RWPE1 (cell line): ENCODE measurements around the gene C19orf85.

Source experiments
- CTCF ChIA-PET: fragments of 350-600 bp; sonication (Branson Sonifier 250); formaldehyde crosslinking; extraction: SDS; loops from one replicate; lab custom pipeline; 2021; lab: Yijun Ruan, JAX
- POLR2A ChIA-PET: fragments of 400-600 bp; formaldehyde crosslinking; extraction: SDS; loops from one replicate; lab custom pipeline; 2020; ENCODE audit warnings: antibody characterized with exemption; ENCODE audit not compliant: low non-redundant PET; lab: Yijun Ruan, JAX
- DNase-seq: peaks from one replicate; pipeline ENCODE4 v3.0.0; 2012; ENCODE audit warnings: low spot score
- H3K27ac ChIP-seq: fragments of 450-650 bp; 2 replicates; pipeline ENCODE4 v1.5.1; 2017
- CTCF ChIP-seq: fragments of 450-650 bp; conservative IDR thresholded peaks from 2 replicates; pipeline ENCODE4 v1.5.1; 2017; ENCODE audit warnings: low read depth, mild to moderate bottlenecking

Gene C19orf85

DNA sequence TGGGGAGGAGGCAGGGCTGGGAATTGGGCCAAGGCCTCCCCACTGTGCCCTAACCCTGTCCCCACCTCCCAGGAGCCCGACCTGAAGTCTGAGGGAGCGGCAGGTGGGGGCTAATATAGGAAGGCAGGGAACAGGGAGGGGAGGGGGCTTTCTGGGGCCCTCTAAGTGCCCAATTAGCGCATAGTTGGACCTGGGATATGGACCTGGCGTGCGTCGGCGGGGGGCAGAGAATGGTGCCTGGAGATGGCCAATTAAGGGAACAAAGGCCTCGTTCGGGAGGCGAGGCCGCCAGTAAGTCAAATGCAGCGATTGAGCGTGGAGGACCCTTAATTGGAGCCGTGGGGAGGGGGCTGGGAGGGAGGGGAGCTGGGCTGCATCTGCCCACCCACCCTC, at the start of gene C19orf85:
C19orf85 (minus strand) TSS at position 90 of the 393 bp plus-strand sequence. CDS start 197 bp downstream, outside the sequence.
- no peak for TF ChIP-seq CTCF
- DNase-seq: no peak
- POLR2A ChIA-PET: no interaction called here
- H3K27ac ChIP-seq: no peak within 1 kb of the TSS
- CTCF ChIA-PET: no interaction called here

DNA sequence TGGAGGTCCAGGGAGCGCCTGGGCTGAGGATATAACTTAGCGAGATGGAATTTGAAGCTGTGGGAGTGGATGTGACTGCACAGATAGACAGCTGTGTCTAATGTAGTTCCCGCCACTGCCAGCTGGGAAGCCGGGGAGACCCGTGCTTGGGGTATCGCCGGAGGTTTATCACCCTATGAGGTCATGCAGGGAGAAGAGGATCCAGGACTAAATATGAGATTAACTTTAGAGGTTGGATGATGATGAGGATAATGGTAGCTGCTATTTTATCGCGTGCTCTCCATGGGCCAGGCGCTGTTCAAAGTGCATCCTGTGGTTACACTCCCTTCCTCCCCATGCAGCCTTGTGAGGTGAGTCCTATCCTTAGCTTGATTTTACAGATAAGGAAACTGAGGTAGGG, 43.6 kb upstream of the C19orf85 start:
- H3K27ac ChIP-seq: no peak overlapping the region
- POLR2A ChIA-PET: no interaction called here
- DNase-seq: no peak
- TF ChIP-seq CTCF: no peak
- CTCF ChIA-PET: no interaction called here

- POLR2A ChIA-PET: no interaction called here
- CTCF ChIA-PET: interaction anchor here (2.3 kb wide), 1 partner anchor 38 kb away, joined by 43 read pairs; no protein-coding TSS in a partner anchor
- DNase-seq: no peak
- no peak overlapping the region for H3K27ac ChIP-seq
- no peak for TF ChIP-seq CTCF
These were observed 40.4 kb upstream of the C19orf85 start for GRCh38 chr19:55504981-55505380.

GRCh38 chr19:55504252-55504603, 39.7 kb upstream of the C19orf85 start:
- no peak for DNase-seq
- peak; percentile 50 for TF ChIP-seq CTCF
- ChIA-PET POLR2A (interaction anchor here (0.6 kb wide), 2 partner anchors 26 to 435 kb away, joined by 3 to 4 read pairs; no protein-coding TSS in a partner anchor), CTCF (interaction anchor here (0.5 to 2.3 kb wide), 16 partner anchors 9 to 416 kb away, joined by 3 to 43 read pairs (median 5); no protein-coding TSS in a partner anchor)
- peak overlapping the region; percentile 57 for H3K27ac ChIP-seq

- TF ChIP-seq CTCF: peak; percentile 97
- POLR2A ChIA-PET: interaction anchor here (0.6 kb wide), 2 partner anchors 26 to 435 kb away, joined by 3 to 4 read pairs; no protein-coding TSS in a partner anchor
- peak; percentile 99 for DNase-seq
- H3K27ac ChIP-seq: peak overlapping the region; percentile 57
- CTCF ChIA-PET: interaction anchor here (0.6 to 2.3 kb wide), 19 partner anchors 9 to 437 kb away, joined by 3 to 43 read pairs (median 5); partner anchors contain the start of gene ZNF628
These were observed 39.1 kb upstream of the C19orf85 start for GRCh38 chr19:55503502-55504251.

GRCh38 chr19:55503157-55503501, 38.6 kb upstream of the C19orf85 start:
- ChIA-PET POLR2A (no interaction called here), CTCF (interaction anchor here (0.7 to 2.3 kb wide), 4 partner anchors 9 to 36 kb away, joined by 3 to 43 read pairs (median 8); no protein-coding TSS in a partner anchor)
- no peak for TF ChIP-seq CTCF
- H3K27ac ChIP-seq: peak overlapping the region; percentile 57
- DNase-seq: no peak
